ENCODE results near the gene RPS6KA3. TPM values are rescaled to one million over a fixed set of nuclear protein-coding genes. Genes with fewer than 3 reads are reported as not detected.

RPS6KA3 gene
- total RNA-seq, 1 experiment from 2014 or later: 9.2 TPM

DNA sequence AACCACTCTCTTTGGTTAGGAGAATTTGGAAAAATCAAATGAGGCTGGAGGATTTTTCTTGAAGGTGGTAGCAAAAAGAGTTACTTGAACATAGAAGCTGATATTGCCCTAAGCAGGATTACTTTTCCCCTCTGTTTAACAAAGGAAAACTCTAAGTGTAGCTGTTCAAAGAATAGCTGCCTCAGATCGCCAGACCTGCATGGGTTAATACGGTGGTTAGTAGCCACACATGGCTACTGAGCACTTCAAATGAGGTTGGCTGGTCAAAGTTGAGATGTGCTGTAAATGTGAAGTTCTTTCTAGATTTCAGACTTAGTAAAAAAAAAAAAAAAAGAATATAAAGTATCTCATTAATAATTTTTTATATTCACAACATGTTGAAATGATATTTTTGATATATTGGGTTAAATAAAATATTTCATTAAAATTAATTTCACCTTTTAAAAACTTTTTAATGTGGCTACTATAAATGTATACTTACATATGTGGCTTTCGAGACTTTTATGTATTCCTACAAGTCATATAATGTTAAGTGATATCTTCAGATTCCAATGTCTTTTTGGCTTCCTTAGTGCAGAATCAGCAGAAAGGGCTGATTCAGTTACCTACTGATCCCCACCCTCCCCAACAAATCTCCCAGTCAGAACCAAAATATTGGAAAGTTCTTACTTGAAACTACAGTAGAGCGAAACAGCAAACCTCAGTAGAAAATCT, 3.3 kb upstream of the RPS6KA3 start:
- Histone ChIP-seq H2BK12ac (ENCODE audit: insufficient read length, low read depth, low read length) (no peak overlapping the region), H3K79me1 (ENCODE audit: insufficient read depth, low read depth, low read length, poor library complexity, severe bottlenecking) (no peaks in the 10 kb centered on the region), H3K9me3 (ENCODE audit: control insufficient read depth, low read depth, low read length) (peaks cover 13% of the 10 kb centered on the region), H3K18ac (ENCODE audit: insufficient read length, low read depth, low read length) (no peak overlapping the region), H3K9ac (ENCODE audit: extremely low read depth, insufficient read length, low read length) (no peak overlapping the region), H3T11ph (ENCODE audit: low read length) (no peak overlapping the region), H4K8ac (replicated peaks; ENCODE audit: insufficient read length, low read depth, low read length) (no peak overlapping the region), H3K27ac (ENCODE audit: insufficient read length, low read depth, low read length) (no peak overlapping the region), H3K14ac (ENCODE audit: insufficient read depth, low read length) (no peak overlapping the region), H2AFZ (ENCODE audit: low read length) (no peak overlapping the region), H2BK120ac (ENCODE audit: low read depth, low read length, poor library complexity, severe bottlenecking) (no peak overlapping the region), H3K23ac (ENCODE audit: insufficient read length, low read depth, low read length) (no peak overlapping the region), H4K91ac (ENCODE audit: insufficient read length, low read depth, low read length) (no peak overlapping the region), H3K4me2 (ENCODE audit: insufficient read depth, insufficient read length, low read length) (no peak overlapping the region), H3K79me2 (ENCODE audit: insufficient read depth, low read length) (no peaks in the 10 kb centered on the region), H3K27me3 (ENCODE audit: insufficient read depth, low read length) (peaks cover 4% of the 10 kb centered on the region; the same call in 1 of the 2 replicates), H3K23me2 (ENCODE audit: insufficient read length, low read depth, low read length, poor library complexity, severe bottlenecking) (peaks cover 3% of the 10 kb centered on the region), H3K4ac (ENCODE audit: low read depth, low read length) (no peak overlapping the region), H2BK15ac (ENCODE audit: low read depth, low read length) (no peak overlapping the region), H4K20me1 (ENCODE audit: control insufficient read depth, insufficient read depth, insufficient read length) (no peaks in the 10 kb centered on the region), H3K4me1 (ENCODE audit: insufficient read depth, low read length) (no peaks in the 10 kb centered on the region), H2BK5ac (ENCODE audit: insufficient read length, low read length) (no peak overlapping the region), H2BK20ac (ENCODE audit: low read depth, low read length, poor library complexity, severe bottlenecking) (no peak overlapping the region), H3K56ac (ENCODE audit: insufficient read length, low read depth, low read length) (no peak overlapping the region), H4K5ac (ENCODE audit: insufficient read length, low read depth, low read length) (no peak overlapping the region), H2AK5ac (ENCODE audit: insufficient read length, low read length) (no peak overlapping the region)
- Mint-ChIP-seq H3K27ac (no peak overlapping the region), H3K4me3 (no peak overlapping the region), H3K9me3 (peaks cover 40 to 50% of the 10 kb centered on the region in 2 experiments), H3K27me3 (ENCODE audit: low read depth) (peaks cover 55% of the 10 kb centered on the region), H3K36me3 (ENCODE audit: insufficient read depth in 1 of 3, low read depth in 3 of 3) (0 out of 7 replicates have a peak, but pooled peaks cover 0 to 5% (median 0%) of the 10 kb centered on the region in 3 experiments), H3K4me1 (peaks cover under 1% of the 10 kb centered on the region in 2 experiments; a peak in 3 of 4 replicates)
- DNase-seq: no peak
- TF ChIP-seq, protein P1, sequence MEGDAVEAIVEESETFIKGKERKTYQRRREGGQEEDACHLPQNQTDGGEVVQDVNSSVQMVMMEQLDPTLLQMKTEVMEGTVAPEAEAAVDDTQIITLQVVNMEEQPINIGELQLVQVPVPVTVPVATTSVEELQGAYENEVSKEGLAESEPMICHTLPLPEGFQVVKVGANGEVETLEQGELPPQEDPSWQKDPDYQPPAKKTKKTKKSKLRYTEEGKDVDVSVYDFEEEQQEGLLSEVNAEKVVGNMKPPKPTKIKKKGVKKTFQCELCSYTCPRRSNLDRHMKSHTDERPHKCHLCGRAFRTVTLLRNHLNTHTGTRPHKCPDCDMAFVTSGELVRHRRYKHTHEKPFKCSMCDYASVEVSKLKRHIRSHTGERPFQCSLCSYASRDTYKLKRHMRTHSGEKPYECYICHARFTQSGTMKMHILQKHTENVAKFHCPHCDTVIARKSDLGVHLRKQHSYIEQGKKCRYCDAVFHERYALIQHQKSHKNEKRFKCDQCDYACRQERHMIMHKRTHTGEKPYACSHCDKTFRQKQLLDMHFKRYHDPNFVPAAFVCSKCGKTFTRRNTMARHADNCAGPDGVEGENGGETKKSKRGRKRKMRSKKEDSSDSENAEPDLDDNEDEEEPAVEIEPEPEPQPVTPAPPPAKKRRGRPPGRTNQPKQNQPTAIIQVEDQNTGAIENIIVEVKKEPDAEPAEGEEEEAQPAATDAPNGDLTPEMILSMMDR (conservative IDR thresholded peaks at IDR 0.05): no peak
- no CpG with 5 or more reads among the region's 4 CpGs for WGBS (ENCODE audit: extremely low coverage, insufficient read length, low lambda C conversion rate)
